NCI-H748 treated with DMSO at 0.1 percent for 48 hours (cell line): ENCODE data around the gene CLTCL1.
"Not testable (repeated sequence)": the region's sequence is repeated elsewhere in the genome, so short reads cannot be mapped to it uniquely, and the experiment has no call there.

Experiments
- DNase-seq: peaks from one replicate; lab custom pipeline; 2025; lab: John Stamatoyannopoulos, UW

The CLTCL1 gene

DNA sequence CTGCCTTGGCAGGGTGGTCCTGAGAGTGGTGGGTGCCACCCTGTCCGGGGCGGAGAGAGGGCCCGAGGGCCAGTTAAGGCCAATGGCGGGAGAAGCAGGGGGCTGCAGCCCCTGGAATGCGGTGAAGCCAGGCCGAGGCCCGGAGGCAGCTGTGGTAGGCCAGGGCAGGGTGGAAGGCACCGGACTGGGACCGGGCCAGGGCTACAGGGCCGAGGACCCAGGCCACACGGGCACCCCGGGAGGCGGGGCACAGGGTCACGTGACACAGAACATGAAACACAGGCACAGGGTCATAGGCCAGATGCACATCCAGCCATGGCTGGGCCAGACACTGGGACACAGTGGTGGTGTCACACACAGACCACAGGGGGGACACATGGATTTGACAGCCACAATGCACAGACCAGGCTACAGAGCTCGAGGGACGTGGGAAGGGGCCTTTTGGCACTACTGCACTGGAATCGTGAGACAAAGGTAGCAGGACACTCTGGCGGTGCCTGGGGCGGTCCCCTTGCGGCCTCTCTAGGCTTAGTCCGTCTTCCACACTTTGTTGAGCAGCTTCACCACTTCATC is 115.8 kb downstream of the CLTCL1 start:
- DNase-seq: no peak

- no peak for DNase-seq
These were observed 116.4 kb downstream of the CLTCL1 start for GRCh38 chr22:19175026-19175601.

GRCh38 chr22:19174106-19175025 is 117.2 kb downstream of the CLTCL1 start:
- DNase-seq: no peak

DNA sequence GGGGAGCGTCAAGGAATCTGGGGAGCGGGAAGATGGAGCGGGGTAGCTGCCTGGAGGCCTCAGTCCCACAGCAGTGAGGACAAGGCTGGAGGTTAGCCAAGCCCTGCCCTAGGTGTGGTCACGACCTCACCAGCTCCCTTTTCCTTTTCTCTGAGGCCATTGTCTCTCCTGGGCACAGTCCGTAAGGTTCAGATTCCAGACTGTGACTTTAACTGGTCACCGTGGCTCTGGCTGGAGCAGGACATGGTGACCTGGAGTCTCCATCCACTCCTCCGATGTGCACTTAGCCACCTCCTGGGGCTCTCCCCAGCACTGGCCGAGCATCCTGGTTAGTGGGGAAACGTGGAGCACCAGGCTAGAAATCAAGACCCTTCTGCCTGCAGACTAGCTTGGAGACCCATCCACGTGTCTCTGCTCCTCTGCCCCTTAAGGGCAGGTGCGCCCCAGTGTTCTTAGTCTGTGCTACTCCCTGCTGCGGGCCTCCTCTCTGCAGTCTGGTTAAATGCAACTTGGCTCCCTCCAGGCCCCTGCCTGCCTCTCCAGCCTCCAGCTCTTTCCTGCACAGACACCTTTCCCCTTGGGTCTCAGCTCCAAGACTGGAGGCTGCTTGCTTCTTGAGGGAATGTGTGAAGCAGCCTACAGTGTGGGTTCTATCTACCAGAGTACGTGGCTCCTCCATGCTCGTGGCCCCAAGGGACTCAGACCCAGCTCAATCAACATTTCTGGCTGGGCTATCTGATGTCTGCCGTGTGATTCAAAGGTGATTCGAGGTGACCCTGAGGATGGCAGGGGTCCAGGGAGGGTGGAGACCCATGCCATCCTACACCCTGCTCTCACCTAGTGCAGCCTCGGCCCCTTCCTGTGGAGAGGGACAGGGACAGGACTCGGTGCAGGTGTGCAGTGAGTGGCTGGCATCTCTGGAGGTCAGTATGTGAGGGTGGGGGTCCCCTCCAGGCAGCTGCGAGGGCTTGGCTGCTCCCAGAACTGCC is 118.2 kb downstream of the CLTCL1 start:
- DNase-seq: no peak

DNA sequence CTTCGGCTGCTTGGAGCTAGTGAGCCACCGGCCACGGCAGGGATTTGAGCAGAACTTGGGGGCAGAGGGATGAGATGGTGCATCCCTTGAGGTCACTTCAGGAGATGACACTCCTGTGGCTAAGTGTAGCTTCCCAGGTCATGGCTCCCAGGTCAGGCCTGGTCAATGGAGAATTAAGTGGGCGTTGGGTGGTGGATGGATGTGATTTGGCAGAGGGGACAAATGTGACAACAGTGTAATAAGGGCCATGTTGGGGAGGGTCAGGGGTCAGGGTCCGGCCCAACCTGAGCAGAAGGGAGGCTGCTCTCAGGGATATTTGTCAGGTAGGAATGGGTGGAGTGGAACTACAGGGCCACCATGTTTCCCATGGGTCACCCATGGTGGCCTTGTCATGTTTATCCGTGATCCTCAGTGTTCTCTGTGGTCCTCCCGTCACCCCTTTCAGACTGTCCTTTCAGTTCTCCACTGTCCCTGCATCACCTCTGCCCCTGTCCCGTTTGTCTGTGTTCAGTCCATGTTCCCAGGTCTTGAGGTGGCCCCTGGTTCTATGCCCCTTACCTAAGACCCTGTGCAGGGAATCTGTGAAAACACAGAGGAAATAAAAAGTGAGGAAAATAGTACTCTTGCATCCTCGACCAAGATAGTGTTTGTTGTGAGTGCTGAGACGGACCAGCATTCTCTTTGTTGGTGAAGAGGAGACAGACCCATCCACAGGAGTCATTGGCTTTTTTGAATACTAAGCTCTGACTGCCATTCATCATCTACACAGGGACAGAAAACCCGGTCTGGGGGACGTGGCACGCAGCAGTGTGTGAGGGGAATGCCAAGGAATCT is 119.1 kb downstream of the CLTCL1 start:
- DNase-seq: no peak

GRCh38 chr22:19169947-19170318 is 121.6 kb downstream of the CLTCL1 start:
- DNase-seq: no peak

DNA sequence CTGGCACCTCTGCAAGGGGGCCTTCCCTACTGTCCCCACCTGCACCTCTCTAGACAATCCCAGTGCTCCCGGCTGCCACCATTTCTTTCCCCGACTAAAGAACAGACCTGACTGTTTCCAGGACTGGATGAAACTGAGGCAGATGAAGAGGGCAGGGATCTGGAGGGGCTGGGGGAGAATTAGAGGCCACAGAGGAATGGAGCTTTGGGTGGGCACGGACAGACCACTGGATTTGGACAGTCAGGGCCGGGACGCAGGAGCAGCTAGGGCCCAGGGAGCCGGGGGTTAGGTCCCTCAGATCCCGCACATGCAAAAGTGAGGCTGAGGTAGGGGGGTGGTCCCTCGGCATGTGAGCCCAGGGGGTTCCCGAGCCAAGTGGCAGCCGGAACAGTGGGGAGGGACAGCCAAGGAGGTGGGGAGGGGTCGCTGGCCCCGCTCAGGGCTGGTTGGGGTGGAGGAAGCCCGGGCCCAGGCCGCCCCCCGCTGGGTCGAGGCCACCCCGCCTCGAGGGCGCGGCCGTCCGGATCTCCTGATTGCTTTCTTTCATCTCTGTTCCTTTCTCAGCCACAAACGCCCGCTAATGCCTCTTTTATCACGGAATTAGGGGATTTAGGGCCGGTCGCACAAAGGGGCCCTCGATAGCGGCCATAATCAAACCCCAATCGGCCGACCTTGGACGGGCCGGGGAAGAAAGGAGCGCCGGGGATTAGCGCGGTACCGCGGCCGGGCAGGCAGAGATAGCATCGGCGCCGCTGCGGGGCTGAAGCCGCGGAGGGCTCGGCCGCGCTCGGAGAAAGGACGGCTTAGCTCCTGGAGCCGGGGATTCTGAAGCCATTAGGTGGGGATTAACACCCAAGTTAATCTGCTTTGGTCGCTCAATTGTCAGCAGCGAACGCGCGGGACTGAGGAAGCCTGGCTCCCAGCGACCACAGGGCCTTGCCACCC is 122.2 kb downstream of the CLTCL1 start:
- no peak for DNase-seq

GRCh38 chr22:19168088-19168890 is 123.2 kb downstream of the CLTCL1 start:
- peak; percentile 23 for DNase-seq

DNA sequence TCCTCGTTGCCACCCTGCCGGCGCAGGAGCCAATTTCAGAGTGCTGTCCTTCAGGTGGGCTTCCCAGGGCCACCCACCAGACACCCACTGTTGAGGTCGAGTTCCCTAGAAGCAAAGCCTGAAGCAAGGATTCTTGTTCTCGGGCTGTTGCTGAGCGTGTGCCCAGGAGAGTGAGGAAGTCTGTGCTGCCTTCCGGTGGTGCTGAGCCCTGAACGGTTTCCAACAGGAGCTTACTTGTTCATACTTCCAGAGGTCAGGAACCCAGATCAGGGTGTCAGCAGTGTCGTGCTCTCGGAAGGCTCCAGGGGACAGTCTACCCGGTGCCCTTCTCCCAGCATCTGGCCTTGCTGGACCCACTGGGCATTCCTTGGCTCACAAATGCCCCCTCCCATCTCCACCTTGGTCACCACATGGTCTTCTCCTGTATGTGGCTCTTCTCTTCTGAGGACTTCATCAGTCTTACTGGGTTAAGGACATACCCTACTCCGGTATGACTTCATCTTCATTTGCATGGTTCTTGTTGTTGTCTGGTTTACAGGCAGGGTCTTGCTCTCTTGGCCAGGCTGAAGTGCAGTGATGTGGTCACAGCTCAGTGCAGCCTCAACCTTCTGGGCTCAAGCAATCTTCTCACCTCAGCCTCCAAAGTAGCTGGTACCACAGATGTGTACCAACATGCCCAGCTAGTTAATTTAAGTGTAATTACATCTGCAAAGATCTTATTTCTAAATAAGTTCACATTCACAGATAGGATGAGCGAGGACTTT is 124.2 kb downstream of the CLTCL1 start:
- DNase-seq: no peak

- no peak for DNase-seq
These were observed 125.1 kb downstream of the CLTCL1 start for GRCh38 chr22:19166421-19166820.

DNA sequence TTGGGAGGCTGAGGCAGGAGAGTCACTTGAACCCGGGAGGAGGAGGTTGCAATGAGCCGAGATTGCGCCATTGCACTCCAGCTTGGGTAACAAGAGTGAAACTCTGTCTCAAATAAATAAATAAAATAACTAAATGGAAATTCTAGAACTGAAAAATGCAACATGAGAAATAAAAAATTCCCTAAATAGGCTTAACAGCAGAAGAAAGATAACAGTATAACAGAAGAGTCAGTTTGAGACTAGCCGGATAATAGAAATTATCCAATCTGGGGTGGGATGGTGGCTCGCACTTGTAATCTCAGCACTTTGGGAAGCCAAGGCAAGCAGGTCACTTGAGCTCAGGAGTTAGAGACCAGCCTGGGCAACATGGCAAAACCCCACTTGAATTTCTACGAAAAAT is 127.1 kb downstream of the CLTCL1 start:
- no peak for DNase-seq

DNA sequence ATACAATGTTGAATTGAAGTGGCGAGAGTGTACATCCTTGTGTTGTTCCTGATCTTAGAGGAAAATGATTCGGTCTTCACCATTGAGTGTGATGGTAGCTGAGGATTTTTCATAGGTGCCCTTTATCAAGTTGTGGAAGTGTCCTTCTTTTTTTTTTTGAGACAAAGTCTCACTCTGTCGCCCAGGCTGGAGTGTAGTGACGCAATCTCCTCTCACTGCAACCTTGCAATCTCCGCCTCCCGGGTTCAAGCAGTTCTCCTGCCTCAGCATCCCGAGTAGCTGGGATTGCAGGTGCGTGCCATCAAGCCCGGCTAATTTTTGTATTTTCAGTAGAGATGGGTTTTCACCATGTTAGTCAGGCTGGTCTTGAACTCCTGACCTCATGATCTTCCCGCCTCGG is 132.9 kb downstream of the CLTCL1 start:
- DNase-seq: not testable (repeated sequence)

DNA sequence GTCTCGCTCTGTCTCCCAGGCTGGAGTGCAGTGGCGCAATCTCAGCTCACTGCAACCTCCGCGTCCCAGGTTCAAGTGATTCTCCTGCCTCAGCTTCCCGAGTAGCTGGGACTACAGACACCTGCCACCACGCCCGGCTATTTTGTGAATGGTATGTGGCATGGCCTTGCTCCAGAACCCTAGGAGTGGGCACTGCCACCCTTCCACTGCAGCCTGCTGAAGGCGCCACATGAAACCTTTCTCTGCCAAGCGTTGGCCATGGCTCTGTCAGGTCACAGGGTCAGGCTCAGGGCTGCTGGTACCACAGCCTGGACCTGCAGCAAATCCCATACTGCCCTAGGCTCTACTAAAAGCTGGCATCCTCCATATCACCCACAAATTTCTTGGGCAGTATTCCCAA is 135.4 kb downstream of the CLTCL1 start:
- not testable (repeated sequence) for DNase-seq

- DNase-seq: no peak
These were observed 138.3 kb downstream of the CLTCL1 start for GRCh38 chr22:19152942-19153883.

GRCh38 chr22:19151329-19152191 is 140.0 kb downstream of the CLTCL1 start:
- no peak for DNase-seq
